C4-2B (cell line): ENCODE data around the gene PMPCA.

ENCODE experiments used
- H3K27ac ChIP-seq: fragments of 450-650 bp; 2 replicates; pipeline ENCODE4 v1.5.1; 2017
- ZFX ChIP-seq: fragments of 450-650 bp; IDR thresholded peaks from 2 replicates; pipeline ENCODE4 v1.6.1; 2017
- TF ChIP-seq, protein P1 (sequence below): fragments of 450-650 bp; conservative IDR thresholded peaks from 2 replicates; pipeline ENCODE4 v1.5.1; 2017; ENCODE audit warnings: mild to moderate bottlenecking

The PMPCA gene

DNA sequence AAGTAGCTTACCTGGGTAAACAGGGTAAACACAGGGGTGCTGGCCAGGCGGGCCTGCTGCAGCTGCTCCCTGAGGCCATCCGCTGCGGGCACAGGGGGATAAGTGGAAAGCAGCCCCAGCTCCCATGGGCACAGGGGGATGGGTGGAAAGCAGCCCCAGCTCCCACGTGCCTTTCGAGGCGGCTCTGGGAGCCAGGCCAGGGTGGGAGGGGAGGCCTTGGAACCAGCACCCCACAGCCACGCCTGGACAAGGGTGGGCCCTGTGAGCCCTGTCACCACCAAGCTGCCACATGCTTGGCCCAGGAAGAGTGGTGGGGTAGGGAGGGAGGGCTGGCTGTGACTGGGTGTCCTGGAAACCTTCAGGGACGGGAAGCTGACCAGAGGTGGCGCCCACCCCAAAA, 29.1 kb upstream of the PMPCA start:
- no peak overlapping the region for H3K27ac ChIP-seq

DNA sequence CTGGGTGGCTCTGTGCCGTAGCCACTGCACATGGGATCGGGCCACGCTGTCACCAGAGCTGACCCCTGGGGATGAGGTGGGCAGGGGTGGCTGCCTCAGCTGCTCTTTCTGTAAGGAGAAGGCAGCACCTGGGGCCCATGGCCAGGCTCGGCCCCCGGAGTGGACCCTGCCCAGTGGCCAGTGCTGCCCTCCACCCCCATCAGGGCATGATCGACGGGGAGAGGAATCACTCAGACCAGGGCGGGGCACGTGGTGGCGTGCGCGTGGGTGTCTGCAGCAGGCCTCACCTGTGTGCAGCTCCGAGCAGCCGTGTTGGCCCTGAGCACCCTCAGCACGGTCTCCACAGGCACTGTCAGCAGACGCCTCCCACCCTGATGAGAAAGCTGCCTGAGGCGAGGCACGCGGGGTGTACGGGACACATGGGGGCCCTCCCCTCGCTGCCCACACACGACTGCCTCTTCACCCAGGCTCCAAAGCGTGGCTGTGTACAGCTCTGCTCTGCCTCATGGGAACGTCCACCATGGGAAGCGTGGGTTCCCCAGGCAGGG, 28.4 kb upstream of the PMPCA start:
- no peak for TF ChIP-seq ZFX
- TF ChIP-seq, protein P1, sequence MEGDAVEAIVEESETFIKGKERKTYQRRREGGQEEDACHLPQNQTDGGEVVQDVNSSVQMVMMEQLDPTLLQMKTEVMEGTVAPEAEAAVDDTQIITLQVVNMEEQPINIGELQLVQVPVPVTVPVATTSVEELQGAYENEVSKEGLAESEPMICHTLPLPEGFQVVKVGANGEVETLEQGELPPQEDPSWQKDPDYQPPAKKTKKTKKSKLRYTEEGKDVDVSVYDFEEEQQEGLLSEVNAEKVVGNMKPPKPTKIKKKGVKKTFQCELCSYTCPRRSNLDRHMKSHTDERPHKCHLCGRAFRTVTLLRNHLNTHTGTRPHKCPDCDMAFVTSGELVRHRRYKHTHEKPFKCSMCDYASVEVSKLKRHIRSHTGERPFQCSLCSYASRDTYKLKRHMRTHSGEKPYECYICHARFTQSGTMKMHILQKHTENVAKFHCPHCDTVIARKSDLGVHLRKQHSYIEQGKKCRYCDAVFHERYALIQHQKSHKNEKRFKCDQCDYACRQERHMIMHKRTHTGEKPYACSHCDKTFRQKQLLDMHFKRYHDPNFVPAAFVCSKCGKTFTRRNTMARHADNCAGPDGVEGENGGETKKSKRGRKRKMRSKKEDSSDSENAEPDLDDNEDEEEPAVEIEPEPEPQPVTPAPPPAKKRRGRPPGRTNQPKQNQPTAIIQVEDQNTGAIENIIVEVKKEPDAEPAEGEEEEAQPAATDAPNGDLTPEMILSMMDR = no peak
- H3K27ac ChIP-seq = no peak overlapping the region

More for the DNA sequence above, 29.1 kb upstream of the PMPCA start:
- TF ChIP-seq, protein P1 = no peak
- no peak for TF ChIP-seq ZFX

DNA sequence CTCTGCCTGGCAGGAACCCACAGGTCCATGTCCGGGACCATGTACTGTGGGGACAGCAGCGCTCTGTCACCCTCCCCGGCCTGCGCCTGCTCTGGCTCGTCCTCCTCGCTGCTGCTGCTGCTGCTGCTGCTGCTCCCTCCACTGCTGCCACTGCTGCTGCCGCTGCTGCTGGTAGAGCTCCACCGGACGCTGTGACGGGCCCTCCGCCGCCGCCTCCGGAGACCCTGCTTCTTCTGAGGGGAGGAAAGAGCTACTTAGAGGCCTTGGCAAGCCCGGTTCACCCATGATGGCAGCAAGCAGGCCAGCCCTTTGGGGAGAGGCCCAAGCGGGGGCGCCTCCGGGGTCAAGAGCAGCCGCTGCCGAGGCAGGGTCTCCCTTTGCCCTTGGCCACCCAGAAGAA, 27.0 kb upstream of the PMPCA start:
- TF ChIP-seq, protein P1 = no peak
- no peak for TF ChIP-seq ZFX
- no peak overlapping the region for H3K27ac ChIP-seq

DNA sequence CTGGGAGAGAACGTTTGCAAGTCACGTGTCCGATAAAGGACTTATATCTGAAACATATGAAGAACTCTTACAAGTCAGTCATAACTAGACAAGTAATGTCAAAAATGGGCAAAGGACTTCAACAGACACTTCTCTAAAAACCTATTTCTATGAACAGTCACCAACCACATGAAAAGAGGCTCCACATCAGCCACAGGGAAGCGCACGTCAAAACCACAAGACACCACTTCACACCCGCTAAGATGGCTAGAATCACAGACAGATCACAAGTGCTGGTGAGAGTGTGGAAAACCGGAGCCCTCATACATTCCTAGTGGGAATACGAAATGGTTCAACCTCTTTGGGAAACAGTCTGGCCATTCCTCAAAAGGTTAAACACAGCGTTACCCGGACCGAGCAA, 25.4 kb upstream of the PMPCA start:
- TF ChIP-seq, protein P1 = no peak
- no peak for TF ChIP-seq ZFX
- H3K27ac ChIP-seq = no peak overlapping the region

DNA sequence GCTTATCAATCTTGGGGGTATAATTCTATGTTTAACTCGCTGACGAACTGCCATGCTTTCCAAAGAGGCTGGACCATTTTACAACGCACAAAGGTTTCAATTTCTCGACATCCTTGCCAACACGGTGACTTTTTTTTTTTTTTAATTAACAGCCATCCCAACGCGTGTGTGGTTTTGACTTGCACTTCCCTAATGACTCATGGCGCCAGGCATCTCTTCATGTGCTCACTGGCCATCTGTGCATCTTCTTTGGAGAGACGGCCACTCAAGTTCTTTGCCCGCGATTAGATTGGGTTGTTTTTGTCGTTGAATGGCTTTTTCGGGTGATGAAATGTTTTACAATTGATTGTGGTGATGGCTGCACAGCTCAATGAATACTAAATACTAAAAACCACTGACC, 24.4 kb upstream of the PMPCA start:
- no peak overlapping the region for H3K27ac ChIP-seq
- no peak for TF ChIP-seq ZFX
- TF ChIP-seq, protein P1 = no peak

DNA sequence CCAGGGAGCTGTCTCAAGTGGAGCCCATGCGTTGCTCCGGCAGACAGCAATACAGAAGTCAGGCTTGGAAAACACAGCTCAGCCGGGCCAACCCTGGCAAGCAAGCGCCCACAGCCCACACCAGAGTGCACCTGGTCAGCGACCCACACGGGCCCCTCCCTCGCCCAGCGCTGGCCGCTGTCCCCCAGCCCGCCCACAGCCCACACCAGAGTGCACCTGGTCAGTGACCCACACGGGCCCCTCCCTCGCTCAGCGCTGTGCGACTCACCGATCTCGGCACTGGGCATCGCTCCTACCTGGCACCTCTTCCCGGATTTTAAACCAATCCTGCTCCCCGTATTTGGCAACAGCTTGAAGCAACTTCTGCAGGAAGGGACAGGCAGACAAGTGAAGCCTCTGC, 23.2 kb upstream of the PMPCA start:
- H3K27ac ChIP-seq = no peak overlapping the region
- TF ChIP-seq ZFX = no peak
- TF ChIP-seq, protein P1 = no peak

DNA sequence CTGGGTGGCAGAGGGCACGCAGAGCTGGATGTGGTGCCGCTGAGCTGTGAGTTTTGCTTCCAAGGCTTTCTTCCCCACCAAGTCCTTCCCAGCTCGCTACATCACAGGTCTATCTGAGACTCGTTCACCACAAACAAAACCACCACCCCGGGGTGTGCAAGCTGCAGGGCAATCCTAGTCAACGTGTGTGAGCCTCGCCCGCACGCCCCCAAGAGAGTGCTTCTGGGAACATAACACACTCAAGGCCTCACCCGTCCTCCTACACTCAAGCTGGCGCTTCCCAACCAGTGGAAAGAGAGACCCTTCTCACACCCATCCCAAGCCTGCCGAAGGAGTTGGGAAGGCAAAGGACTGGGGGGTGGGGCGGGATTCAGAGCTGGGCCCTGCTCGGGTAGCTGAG, 21.1 kb upstream of the PMPCA start:
- no peak overlapping the region for H3K27ac ChIP-seq
- TF ChIP-seq, protein P1 = no peak
